ENCODE data around the gene SMYD3.

- TF ChIP-seq FOXA1 (IDR thresholded peaks at IDR 0.05) (no peak), SP1 (IDR thresholded peaks at IDR 0.05) (no peak), FOXM1 (IDR thresholded peaks at IDR 0.05; ENCODE audit: borderline replicate concordance) (no peak), TARDBP (IDR thresholded peaks at IDR 0.05) (no peak), FOXK2 (IDR thresholded peaks at IDR 0.05) (no peak), SUZ12 (IDR thresholded peaks at IDR 0.05) (no peak), ARNT (IDR thresholded peaks at IDR 0.05) (no peak), ZNF384 (IDR thresholded peaks at IDR 0.05) (no peak), CTBP1 (IDR thresholded peaks at IDR 0.05; ENCODE audit: borderline replicate concordance) (no peak)
Measured at GRCh38 chr1:246214708-246215509, 292.2 kb downstream of the SMYD3 start.

All from HEK293T (cell line).